ENCODE results near the gene CRY1. TPM values are rescaled to one million over a fixed set of nuclear protein-coding genes. Genes with fewer than 3 reads are reported as not detected.

The CRY1 gene
- total RNA-seq, result 12.0 TPM
- long read RNA-seq, transcript CRY1-201 (13 exons, 3,267 nt), result major isoform, 30 of 38 reads
- long read RNA-seq, partial matches to known transcripts, result 7 of 38 reads
- long read RNA-seq, other reads (novel, unspliced or antisense), result 1 of 38 reads

DNA sequence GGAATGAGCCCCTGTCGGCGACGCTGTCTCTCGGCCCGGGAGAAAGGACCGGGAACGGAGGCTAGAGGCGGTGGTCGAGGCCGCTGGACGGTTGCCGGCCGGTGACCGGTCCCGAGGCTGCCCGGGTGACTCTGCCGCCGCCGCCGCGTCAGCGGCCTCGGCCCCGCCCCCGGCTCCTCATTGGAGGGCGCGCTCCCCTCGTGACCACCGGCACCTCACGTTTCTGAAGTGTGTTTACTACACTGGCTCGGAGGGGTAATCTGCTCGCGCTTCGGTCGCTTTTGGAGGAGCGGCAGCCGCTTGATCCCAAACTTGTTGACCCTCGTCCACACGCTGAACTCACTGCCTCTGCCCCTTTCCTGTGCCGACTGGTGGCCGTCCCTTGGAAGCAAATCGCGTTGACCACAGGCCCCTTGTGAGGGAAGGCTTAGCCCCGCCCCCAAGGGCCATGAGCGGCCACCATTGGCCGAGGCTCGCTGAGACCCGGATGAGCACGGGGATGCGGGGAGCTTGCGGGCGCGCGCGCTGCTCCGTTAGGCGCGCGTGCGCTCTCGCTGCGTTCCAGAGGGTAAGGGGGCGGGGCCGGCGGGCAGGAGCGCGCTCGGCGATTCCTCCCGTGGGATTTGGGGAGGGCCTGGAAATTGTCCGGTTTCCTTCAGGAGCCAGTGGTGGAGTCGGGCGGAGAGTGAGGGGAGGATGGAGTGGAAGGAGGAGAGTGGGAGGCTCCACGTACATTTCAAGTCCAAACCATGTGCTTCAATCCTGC, at the start of gene CRY1:
CRY1 (minus strand) TSS at position 133 of the 766 bp plus-strand sequence. CDS start 588 bp downstream, outside the sequence.
- intact Hi-C loops (cut with DNase I), result loop anchor here (2.0 kb wide), 2 partner anchors 107 to 137 kb away; partner anchors contain the start of gene MTERF2
- DNase-seq (ENCODE audit: low spot score), result peak; percentile 97

DNA sequence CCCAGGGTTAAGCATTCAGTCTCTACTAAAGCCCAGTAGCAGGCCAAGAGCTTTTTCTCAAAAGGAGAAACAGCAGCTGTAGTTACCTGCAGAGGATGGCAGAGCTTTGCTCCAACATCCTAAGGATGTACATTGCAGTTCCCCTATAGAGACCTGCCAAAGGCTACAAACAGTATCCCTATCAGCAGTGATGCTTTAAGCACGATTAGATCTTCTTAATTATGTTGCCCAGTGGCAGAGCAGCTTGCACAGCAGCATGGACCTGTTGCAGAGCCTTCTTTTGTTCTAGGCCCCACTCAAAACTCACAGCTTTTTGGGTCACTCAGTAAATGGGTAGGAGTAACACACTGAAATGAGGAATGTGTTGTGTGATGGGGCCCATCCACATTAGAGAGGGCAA, 46.4 kb upstream of the CRY1 start:
- DNase-seq (ENCODE audit: low spot score), result no peak
- intact Hi-C loops (cut with DNase I), result loop anchor here (10.0 kb wide), 1 partner anchor 265 kb away; no protein-coding TSS in a partner anchor

DNA sequence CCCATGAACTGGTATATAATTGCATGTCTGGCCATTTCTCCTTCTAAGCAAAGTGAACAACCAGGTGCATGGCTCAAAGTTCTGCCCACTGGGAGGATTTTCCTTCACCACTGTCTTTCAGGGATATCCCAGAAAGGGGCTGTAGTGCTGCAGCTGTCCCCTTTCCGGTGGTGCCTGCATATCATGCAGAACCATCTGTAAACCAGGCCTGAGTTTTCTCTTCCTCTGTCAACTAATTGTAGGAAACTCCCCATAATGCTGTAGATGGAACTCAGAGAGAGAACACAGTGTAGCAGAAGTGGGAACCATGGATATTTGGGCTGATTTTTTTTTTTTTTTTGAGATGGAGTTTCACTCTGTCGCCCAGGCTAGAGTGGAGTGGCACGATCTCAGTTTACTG, 45.6 kb upstream of the CRY1 start:
- intact Hi-C loops (cut with DNase I), result loop anchor here (10.0 kb wide), 1 partner anchor 266 kb away; no protein-coding TSS in a partner anchor
- no peak for DNase-seq (ENCODE audit: low spot score)

DNA sequence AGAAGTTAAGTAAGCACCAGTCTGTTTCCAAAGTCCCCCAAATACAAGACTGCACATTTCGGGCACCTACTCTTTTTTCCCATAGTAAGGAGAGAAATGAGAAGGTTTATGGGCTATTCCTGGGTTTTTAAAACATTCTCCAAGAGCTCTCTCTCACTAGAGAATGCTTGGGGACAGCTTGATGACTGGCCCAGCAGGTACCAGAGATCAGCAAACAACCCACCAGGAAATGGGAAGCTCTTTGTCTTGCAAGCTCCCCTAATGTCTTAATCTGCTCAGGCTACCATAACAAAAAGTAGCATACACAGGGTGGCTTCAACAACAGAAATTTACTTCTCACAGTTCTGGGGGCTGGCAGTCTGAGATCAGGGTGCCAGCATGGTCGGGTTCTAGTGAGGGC, 41.8 kb upstream of the CRY1 start:
- no peak for DNase-seq (ENCODE audit: low spot score)
- intact Hi-C loops (cut with DNase I), result loop anchor here (10.0 kb wide), 1 partner anchor 270 kb away; no protein-coding TSS in a partner anchor

DNA sequence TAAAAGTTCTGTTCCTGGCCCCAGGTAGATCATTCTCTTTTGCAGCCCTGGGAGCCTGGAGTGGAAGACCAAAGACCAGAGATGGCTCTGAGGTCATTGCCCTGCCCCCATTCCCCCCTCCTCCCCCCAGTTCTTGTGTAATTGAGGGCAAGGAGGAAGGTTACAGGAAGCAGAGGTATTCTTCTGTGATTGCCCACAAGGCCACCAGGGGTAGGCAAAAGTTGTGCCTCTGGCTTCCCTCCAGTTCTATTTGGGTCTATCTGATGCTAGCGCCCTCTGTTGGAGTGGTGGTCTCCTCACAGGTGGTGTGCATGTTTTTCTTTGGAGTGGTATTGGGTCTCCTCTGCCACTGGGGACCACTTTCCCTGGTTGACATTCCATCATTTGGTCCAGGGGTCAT, 41.2 kb upstream of the CRY1 start:
- DNase-seq (ENCODE audit: low spot score), result no peak
- intact Hi-C loops (cut with DNase I), result loop anchor here (10.0 kb wide), 1 partner anchor 270 kb away; no protein-coding TSS in a partner anchor

DNA sequence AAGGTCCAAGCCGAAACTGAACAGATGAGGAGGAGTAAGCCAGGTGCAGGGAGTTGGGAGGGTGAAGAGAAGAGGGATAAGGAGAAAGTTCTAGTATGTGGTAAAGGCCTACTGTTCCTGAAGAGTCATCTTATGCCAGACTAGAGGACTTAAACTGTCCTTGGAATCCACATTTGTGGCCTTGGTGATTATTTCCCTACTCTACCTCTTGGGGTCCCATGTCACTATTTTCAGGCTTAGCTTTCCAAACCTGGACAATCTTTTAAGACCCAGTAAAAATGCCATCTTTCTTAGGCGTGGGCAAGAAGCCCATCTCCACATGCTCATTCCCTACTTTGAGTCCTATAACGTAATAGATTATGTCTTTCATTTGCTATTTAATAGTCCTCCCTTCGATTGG, 40.1 kb upstream of the CRY1 start:
- no peak for DNase-seq (ENCODE audit: low spot score)
- intact Hi-C loops (cut with DNase I), result loop anchor here (10.0 kb wide), 1 partner anchor 271 kb away; no protein-coding TSS in a partner anchor

DNA sequence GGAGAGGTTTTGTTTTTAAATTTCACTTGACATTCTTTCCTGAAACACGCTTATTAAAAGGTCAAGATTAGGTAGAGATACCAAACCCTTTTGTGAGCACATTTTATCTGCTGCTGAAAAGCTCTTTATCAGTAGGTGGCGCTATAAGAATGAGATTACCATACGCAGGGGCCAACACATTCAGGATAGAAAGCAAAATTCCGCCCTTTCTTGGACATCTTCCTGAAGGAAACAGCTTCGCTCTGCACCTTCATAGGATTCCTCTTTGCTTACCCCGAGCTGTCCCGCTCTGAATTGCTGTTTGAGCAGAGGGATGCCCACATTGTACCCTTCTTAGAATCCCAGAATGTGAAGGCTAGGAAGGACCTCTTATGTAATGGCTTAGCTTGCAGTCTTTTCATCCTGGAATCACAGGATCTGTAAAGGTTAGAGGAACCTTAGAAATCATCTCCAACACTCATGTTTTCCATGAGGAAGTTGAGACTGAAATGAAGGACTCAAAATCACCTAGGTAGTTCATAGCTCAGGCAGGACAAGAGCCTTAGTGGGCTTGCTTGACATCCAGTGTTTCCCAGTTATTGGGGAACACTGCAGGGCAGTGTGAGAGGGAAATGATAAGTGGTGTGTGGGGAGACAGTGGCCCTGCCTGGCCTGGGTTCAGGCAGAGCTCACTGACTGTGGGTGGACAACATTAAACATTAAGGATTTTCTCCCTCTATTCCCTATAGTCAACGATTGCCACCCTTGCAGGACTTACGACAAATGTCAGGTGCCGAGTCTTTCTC, 38.7 kb upstream of the CRY1 start:
- intact Hi-C loops (cut with DNase I), result loop anchor here (1.0 to 10.0 kb wide), 2 partner anchors 273 to 478 kb away; no protein-coding TSS in a partner anchor
- no peak for DNase-seq (ENCODE audit: low spot score)

DNA sequence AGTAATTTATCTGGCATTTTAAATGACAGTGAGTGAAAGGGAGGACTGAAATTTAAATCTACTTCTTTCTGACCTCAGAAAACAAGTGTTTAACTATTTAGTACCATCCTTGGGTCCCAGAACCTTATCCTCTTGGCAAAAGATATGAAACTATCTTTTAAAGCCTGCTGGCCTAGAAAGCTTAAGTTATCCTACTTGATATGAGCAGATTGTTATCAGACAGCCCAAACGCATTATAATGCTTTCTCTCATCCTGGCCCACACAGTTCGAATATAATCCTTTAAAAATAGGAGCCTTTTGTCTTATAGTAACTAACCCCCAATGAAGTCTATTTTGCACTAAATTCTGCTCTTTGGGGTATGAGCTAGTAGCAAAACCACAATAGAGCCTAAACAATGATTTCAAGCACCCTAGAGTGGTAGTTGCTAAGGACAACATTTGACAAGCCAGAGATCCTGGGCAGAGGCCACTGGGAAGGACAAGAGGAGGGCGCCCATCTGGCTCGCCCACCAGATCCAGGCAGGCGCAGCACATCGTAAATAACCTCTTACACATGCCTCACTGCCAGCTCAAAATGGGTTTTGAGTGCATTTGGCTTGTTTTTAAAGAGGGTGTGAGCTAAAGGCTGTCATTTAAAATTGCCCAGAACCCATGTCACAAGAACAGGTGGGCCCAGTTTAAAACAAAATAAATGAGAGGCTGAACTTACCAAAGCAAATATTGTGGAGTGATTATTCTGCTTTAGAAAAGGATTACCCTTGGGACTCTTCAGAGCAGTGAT, 37.7 kb upstream of the CRY1 start:
- DNase-seq (ENCODE audit: low spot score), result no peak
- intact Hi-C loops (cut with DNase I), result loop anchor here (10.0 kb wide), 1 partner anchor 274 kb away; no protein-coding TSS in a partner anchor

DNA sequence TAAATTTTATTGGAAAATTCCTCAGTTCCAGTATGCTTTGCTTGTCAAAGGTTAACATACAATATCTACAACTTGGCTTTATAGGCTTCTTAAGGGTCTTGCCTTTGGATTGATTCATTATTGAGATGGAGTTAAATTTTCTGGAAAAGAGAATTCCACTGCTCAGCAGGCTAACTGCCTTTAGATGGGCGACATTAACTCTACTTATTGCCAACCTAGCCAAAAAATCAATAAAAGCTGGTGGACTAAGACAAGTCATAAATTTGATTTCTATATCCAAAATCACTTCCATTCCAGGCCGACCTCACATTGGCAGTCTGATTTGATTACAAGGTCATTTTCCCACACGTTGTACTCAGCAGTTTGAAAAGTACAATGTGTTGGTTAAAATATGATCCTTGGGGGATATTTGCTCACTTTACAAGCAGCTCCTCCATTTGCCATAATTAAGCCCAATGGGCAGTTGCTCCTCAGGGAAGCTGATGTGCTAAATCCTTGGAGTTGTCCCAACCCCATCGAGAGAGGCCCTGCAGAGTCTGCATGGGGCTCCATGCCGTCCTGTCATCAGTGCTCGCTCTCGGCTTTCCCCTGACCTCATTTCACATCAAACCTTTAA, 36.1 kb upstream of the CRY1 start:
- intact Hi-C loops (cut with DNase I), result no loop called here
- no peak for DNase-seq (ENCODE audit: low spot score)

DNA sequence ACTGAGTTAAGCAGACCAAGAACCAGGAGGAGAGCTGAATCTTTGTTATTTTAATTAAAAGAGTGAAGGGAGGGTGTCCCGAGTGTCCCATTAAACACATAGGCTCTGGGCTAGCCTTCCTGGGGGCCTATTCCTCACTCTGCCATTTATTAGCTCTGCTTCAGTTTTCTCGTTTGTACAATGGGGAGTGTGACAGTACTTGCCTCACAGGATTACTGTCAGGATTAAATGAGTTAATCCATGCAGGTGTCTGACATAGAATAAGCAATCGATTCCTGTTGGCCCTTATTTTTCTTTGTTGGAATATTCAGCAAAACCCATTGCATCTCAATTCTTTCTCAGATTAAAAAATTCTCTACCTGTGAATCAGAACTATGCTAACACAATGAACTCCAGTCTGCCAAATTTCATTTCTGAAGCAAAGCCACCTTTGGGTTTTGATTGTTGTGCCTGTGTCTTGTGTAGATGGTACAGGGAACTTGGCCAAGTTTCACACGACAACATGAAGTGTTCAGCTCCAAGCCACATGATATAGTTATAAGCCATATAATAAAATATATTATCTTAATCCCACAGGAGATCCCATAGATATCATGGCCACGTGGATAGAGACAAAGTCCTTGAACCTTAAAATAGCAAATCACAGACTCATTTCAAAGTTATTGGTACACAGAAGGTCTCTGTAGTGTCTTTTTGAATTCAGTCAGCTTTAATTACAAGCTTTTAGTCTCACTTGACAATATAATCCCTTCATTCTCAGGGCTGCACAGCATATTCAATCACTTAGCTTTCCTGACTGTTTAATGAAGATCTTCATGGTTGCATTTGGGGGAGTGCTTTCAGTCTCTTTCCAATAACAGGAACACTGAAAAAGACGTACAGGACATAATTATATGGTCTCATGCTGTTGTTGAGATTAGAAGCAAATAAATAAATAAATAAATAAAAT, 34.4 kb upstream of the CRY1 start:
- intact Hi-C loops (cut with DNase I), result no loop called here
- no peak for DNase-seq (ENCODE audit: low spot score)

DNA sequence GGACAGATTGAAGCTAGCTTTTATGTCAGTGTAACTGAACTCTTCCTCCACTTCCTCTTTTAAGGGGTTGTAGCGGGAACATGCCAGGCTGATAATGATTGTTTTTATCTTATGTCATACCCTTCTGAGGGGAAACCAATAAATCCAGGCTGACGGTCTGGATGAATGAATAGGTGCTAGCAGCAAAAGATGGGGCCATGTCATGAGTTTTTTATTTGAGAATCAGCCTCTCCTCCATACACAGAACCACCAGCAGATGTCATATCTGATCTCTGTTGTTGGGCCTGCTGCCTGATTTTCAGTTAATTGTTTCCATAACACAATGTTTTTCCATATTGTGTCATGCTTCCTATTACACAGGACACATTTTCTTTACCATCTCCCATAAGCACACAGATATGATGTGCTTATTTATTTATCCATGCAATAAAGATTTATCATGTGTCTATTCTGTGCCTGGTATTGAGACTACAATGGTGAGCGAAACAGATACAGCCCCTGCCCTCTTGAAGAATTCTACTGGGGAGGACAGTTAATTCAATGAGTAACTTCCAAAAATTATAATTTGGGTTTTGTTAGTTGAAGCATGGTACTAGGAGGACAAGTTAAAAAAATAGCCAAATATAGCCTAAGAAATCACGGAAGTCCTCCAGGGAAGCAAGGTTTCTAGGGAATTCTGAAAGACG, 33.6 kb upstream of the CRY1 start:
- no peak for DNase-seq (ENCODE audit: low spot score)
- intact Hi-C loops (cut with DNase I), result no loop called here

DNA sequence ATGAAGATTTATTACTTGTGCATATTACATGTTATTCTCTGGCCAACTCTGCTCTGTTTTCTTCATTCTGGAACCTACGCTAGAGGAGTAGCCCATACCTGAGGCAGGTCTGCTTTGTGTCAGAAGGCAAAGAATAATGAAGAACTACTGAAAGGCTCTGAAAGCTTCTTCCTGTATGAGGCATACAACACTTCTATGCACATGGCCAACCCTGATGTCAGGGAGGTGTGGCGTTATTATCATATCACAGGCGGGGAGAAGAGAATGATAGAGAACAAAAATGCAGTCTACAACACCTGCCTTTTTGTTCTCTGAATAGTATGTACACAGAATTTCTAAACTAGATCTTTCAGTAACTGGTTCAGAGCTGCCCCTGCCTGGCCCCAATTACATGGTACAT, 32.5 kb upstream of the CRY1 start:
- intact Hi-C loops (cut with DNase I), result no loop called here
- DNase-seq (ENCODE audit: low spot score), result no peak

DNA sequence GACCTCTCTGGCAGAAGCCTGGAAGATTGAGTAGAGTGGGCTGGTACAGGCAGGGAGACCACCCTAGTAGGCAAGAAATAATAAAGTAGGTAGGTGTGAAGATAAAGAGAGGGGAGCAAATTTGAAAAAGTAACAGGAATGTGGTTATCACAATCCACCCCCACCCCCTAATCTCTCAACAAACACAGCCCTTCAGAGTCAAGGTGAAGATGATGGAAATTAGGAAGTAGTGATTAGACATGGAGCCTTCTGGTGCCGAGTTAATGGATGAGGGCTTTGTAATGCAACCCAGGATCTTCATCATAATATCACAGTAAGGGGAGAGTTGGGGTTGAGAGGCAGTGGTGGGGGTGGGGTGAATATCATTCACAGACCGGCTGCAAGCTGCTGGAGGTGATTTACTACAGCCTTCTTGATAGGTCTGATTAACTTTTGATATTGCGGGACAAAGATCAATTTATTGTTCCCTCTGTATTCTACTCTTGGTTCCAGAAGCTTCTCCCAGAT, 29.2 kb upstream of the CRY1 start:
- DNase-seq (ENCODE audit: low spot score), result no peak
- intact Hi-C loops (cut with DNase I), result no loop called here

DNA sequence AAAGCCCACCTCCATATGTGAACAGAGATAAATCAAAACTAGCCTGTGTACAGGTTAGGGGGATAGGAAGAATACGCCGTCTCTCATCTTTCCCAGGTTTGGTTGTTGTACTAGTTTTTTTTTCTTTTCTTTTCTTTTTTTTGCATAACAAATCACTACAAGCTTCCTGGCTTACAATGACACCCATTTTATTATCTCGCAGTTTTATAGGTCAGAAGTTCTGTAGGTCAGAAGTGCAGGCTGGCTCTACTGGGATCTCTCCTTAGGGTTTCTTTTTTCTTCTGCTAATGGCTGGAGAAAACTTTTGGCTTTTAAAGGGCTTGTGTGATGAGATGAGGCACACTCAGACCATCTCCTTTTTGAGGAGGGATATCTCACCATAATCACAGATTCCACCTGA, 25.7 kb upstream of the CRY1 start:
- intact Hi-C loops (cut with DNase I), result no loop called here
- DNase-seq (ENCODE audit: low spot score), result no peak

DNA sequence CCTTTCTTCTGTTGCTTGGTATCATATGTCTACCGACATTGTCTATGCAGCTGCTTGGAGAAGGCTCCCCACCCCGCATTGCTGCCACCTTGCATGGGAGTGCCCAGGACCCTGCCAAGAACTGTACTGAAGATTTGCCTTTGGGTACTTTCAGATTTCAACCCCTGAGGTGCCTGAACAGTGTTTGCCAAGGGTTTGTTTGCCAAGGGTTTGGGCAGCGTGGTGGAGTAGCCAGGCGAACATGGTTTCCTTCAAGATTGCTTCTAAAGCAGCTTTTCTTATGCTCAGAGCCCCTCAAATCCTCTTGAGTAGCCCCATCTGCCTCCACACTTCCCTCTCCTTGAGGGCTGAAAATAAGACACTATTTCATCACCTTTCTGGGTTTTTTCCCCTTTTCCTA, 25.3 kb upstream of the CRY1 start:
- no peak for DNase-seq (ENCODE audit: low spot score)
- intact Hi-C loops (cut with DNase I), result no loop called here

DNA sequence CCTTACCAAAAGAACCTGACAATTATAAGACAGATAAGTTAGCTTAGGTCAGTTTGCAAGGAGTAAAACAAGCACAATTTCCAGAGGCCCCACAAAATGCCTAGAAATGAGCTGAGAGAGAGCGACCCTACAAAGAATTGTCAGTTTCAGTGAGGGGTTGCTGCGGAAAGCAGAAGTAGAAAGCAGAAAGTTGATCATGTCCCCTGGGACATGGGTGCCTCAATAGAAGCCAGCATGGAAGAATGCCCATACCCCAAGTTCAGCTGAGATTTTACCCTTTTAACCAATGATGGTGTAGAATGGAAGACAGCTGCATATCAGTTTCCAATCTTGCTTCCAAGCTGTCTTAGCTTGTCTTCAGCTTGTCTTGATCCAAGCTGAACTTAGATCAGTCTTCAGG, 21.8 kb upstream of the CRY1 start:
- intact Hi-C loops (cut with DNase I), result no loop called here

DNA sequence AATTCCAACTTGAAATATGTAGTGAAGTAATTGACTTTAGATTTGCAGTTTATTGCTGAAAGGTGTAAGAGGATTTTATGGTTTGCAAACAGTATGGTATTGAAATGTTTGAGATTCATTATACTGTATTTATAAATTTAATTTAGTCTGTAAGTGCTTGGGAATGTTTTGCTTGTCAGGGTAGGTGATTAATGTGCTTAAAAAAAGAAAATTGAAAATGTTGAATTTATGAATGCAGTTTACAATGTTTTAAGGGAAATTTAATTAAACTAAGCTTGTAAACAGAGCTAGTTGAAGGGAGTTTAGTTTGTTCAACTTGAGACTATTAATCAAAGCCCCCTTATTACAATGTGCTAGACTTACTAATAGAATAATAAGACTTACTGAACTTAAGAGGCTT, 18.0 kb upstream of the CRY1 start:
- intact Hi-C loops (cut with DNase I), result no loop called here
- DNase-seq (ENCODE audit: low spot score), result no peak

More for the DNA sequence above, 21.8 kb upstream of the CRY1 start:
- no peak for DNase-seq (ENCODE audit: low spot score)

All from cardiac septum (tissue), 1 donor.